ENCODE measurements around the gene GRIFIN. TPM values are rescaled to one million over a fixed set of nuclear protein-coding genes. Genes with fewer than 3 reads are reported as not detected.

Gene GRIFIN
- total and polyA plus RNA-seq, 7 donors, result not detected

DNA sequence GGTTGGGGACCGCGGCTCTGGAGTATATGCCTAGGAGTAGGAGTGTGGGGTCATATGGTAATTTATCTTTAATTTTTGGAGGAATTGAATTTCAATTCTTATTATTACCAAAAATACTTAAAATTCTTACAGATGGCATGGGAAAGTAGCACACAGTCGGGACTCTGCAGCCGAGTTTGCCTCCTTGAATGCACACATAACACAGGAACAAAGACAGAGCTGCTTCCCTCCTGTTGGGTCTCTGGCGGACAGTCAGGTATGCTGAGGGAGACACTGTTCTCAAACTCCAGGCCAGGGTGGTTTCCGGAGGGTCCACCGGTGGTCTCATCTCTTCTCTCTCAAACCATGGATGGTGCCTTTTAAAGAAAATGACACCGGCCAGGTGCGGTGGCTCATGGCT, 32.7 kb downstream of the GRIFIN start:
- no peaks in the 10 kb centered on the region for H3K4me1 ChIP-seq
- H3K36me3 ChIP-seq (ENCODE audit: insufficient read depth in 1 of 2, low read depth in 1 of 2), result peaks cover 0 to 9% of the 10 kb centered on the region in 2 donors
- TF ChIP-seq, protein P1, sequence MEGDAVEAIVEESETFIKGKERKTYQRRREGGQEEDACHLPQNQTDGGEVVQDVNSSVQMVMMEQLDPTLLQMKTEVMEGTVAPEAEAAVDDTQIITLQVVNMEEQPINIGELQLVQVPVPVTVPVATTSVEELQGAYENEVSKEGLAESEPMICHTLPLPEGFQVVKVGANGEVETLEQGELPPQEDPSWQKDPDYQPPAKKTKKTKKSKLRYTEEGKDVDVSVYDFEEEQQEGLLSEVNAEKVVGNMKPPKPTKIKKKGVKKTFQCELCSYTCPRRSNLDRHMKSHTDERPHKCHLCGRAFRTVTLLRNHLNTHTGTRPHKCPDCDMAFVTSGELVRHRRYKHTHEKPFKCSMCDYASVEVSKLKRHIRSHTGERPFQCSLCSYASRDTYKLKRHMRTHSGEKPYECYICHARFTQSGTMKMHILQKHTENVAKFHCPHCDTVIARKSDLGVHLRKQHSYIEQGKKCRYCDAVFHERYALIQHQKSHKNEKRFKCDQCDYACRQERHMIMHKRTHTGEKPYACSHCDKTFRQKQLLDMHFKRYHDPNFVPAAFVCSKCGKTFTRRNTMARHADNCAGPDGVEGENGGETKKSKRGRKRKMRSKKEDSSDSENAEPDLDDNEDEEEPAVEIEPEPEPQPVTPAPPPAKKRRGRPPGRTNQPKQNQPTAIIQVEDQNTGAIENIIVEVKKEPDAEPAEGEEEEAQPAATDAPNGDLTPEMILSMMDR (IDR thresholded peaks at IDR 0.05), result no peak
- ATAC-seq (no peak), DNase-seq (no peak)
- no peaks in the 10 kb centered on the region for H3K9me3 ChIP-seq
- H3K27me3 ChIP-seq (ENCODE audit: insufficient read depth in 3 of 3, low read length in 2 of 3), result no peaks in the 10 kb centered on the region
- intact Hi-C loops (cut with DNase I), result no loop called here
- no peak overlapping the region for H3K27ac ChIP-seq
- no peak overlapping the region for H3K4me3 ChIP-seq
- WGBS, 3 donors, result 93 to 97% (median 97%) methylated on average over 9 of the region's 9 CpGs

DNA sequence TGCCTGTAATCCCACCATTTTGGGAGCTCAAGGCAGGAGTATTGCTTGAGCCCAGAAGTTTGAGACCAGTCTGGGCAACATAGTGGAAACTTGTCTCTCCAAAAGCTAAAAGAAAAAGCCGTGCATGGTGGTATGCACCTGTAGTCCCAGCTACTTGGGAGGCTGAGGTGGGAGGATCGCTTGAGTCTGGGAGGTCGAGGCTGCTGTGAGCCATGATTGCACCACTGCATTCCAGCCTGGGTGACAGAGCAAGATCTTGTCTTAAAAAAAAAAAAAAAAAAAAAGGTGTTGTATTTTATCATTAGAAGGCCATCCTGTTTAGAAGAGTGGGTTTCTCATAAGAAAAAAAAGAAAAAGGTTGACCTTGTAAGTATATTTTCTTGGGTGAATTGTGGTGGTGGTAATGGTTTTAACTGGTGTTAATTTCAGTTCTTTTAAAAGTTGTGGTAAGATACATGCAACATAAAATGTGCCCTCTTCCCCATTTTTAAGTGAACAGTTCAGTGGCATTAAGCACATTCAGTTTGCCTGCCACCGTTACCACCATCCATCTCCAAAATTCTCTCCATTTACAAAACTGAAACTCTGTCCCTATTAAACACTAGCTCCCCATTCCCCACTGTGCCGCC, 34.7 kb downstream of the GRIFIN start:
- DNase-seq (no peak), ATAC-seq (no peak)
- TF ChIP-seq, protein P1 (IDR thresholded peaks at IDR 0.05), result no peak
- Histone ChIP-seq H3K27ac (no peak overlapping the region), H3K9me3 (no peaks in the 10 kb centered on the region), H3K36me3 (ENCODE audit: insufficient read depth in 1 of 2, low read depth in 1 of 2) (peaks cover 0 to 13% of the 10 kb centered on the region in 2 donors), H3K4me1 (no peaks in the 10 kb centered on the region), H3K27me3 (ENCODE audit: insufficient read depth in 3 of 3, low read length in 2 of 3) (no peaks in the 10 kb centered on the region), H3K4me3 (no peak overlapping the region)
- 93 to 97% (median 96%) methylated on average over 5 of the region's 5 CpGs for WGBS, 3 donors
- intact Hi-C loops (cut with DNase I), result no loop called here

DNA sequence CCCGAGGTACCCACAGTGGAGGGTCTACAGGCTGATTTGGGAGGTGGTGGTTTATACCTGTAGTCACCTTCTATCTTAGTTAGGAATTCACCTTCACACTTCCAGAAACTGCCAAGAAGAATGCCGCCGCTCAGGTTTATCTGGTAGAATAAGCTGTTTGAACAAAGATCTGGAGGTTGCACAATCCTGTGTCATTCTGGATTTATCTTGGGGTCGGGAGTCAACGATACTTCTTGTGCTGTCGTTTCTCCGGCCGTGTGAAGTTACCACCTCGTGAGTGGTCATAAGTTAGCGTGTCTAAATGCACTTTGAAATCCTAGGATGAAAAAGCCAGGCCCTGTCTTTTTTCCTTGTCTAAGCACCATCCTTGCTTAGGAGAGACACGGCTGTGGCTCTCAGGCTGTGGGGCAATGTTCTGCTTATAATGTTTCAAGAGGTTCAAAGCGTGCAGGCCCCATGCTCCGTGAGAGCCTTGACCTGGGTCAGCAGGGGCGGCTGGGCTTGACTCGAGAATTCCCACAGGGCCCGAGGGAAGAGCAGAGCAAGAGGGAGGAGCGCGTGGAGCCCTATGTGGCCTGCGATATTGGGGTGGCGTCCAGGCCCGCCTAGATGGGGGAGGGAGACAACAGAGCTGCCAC, 35.5 kb downstream of the GRIFIN start:
- H3K27ac ChIP-seq, result no peak overlapping the region
- intact Hi-C loops (cut with DNase I), result no loop called here
- TF ChIP-seq, protein P1 (IDR thresholded peaks at IDR 0.05), result no peak
- no peak for ATAC-seq
- H3K27me3 ChIP-seq (ENCODE audit: insufficient read depth in 3 of 3, low read length in 2 of 3), result no peaks in the 10 kb centered on the region
- H3K36me3 ChIP-seq (ENCODE audit: insufficient read depth in 1 of 2, low read depth in 1 of 2), result peaks cover 0 to 21% of the 10 kb centered on the region in 2 donors
- no peaks in the 10 kb centered on the region for H3K4me1 ChIP-seq
- H3K9me3 ChIP-seq, result no peaks in the 10 kb centered on the region
- peak in 1 of 2 donors; percentile 23 for DNase-seq
- WGBS, 3 donors, result 72 to 81% (median 72%) methylated on average over 21 of the region's 21 CpGs
- no peak overlapping the region for H3K4me3 ChIP-seq

DNA sequence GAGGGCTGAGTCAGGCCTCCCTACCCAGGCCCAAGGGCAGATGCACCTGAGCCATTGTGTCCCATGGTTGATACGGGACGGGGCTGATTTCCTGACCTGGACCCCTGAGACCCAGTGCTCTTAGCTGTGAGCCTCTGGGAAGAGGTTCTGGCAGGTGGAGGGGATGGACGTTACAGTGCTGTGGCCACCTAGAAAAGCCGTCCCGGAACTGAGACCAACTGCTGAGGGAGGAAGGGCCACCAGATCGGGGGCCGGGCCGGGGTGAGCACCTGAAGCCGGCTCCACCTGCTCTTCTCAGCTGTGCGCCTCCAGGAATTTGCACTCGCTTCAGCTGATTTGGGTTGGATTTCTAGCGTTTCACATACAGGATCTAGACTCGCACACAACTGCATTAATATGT, 37.4 kb downstream of the GRIFIN start:
- H3K27ac ChIP-seq, result no peak overlapping the region

More for the DNA sequence above, 37.4 kb downstream of the GRIFIN start:
- 91 to 95% (median 94%) methylated on average over 13 of the region's 13 CpGs for WGBS, 3 donors
- intact Hi-C loops (cut with DNase I), result no loop called here
- Histone ChIP-seq H3K4me1 (no peaks in the 10 kb centered on the region), H3K9me3 (no peaks in the 10 kb centered on the region), H3K4me3 (no peak overlapping the region), H3K36me3 (ENCODE audit: insufficient read depth in 1 of 2, low read depth in 1 of 2) (peaks cover 0 to 31% of the 10 kb centered on the region in 2 donors), H3K27me3 (ENCODE audit: insufficient read depth in 3 of 3, low read length in 2 of 3) (no peaks in the 10 kb centered on the region)
- no peak for DNase-seq
- TF ChIP-seq, protein P1 (IDR thresholded peaks at IDR 0.05), result no peak
- ATAC-seq, result no peak

Data from psoas muscle (tissue), 8 donors.